SKM-1 (cell line): ENCODE results near the gene DCLK2.

Source experiments
- DNase-seq: peaks from one replicate; lab custom pipeline; 2025; ENCODE audit not compliant: unreplicated experiment; lab: John Stamatoyannopoulos, UW

Gene DCLK2

GRCh38 chr4:150068300-150068960 is 9.8 kb upstream of the DCLK2 start:
- DNase-seq, result no peak

GRCh38 chr4:150069353-150069752 is 8.9 kb upstream of the DCLK2 start:
- DNase-seq, result no peak

GRCh38 chr4:150070464-150071170 is 7.6 kb upstream of the DCLK2 start:
- no peak for DNase-seq

GRCh38 chr4:150072471-150072870 is 5.8 kb upstream of the DCLK2 start:
- no peak for DNase-seq

- no peak for DNase-seq
These were observed 5.1 kb upstream of the DCLK2 start for GRCh38 chr4:150072906-150073714.

GRCh38 chr4:150074064-150074463 is 4.2 kb upstream of the DCLK2 start:
- DNase-seq, result no peak

GRCh38 chr4:150078579-150079080 is 385 bp downstream of the DCLK2 start:
- DNase-seq, result no peak

- no peak for DNase-seq
These were observed 886 bp downstream of the DCLK2 start for GRCh38 chr4:150079081-150079581.

GRCh38 chr4:150080337-150080736 is 2.1 kb downstream of the DCLK2 start:
- DNase-seq, result no peak

- DNase-seq, result no peak
These were observed 2.6 kb downstream of the DCLK2 start for GRCh38 chr4:150080875-150081274.

GRCh38 chr4:150082241-150082640 is 4.0 kb downstream of the DCLK2 start:
- no peak for DNase-seq

GRCh38 chr4:150087006-150087405 is 8.8 kb downstream of the DCLK2 start:
- DNase-seq, result no peak

GRCh38 chr4:150089732-150090131 is 11.5 kb downstream of the DCLK2 start:
- no peak for DNase-seq

GRCh38 chr4:150090836-150091235 is 12.6 kb downstream of the DCLK2 start:
- no peak for DNase-seq

- DNase-seq, result no peak
These were observed 16.4 kb downstream of the DCLK2 start for GRCh38 chr4:150094676-150095075.

GRCh38 chr4:150096625-150097024 is 18.4 kb downstream of the DCLK2 start:
- no peak for DNase-seq

GRCh38 chr4:150098214-150098613 is 20.0 kb downstream of the DCLK2 start:
- no peak for DNase-seq

- no peak for DNase-seq
These were observed 26.3 kb downstream of the DCLK2 start for GRCh38 chr4:150104404-150105027.

GRCh38 chr4:150106886-150107285 is 28.6 kb downstream of the DCLK2 start:
- DNase-seq, result no peak

GRCh38 chr4:150108691-150109090 is 30.4 kb downstream of the DCLK2 start:
- DNase-seq, result no peak

- DNase-seq, result no peak
These were observed 36.4 kb downstream of the DCLK2 start for GRCh38 chr4:150114641-150115040.
